Activated gamma-delta T cell treated with Interleukin-2 at 50 U/mL for 16 hours (primary cell): ENCODE results near the gene ADCY10.
"Not testable (repeated sequence)": the region's sequence is repeated elsewhere in the genome, so short reads cannot be mapped to it uniquely, and the experiment has no call there.

Experiments used
- DNase-seq: peaks from one replicate; pipeline ENCODE4 v3.0.0-alpha.2; 2020

The ADCY10 gene

DNA sequence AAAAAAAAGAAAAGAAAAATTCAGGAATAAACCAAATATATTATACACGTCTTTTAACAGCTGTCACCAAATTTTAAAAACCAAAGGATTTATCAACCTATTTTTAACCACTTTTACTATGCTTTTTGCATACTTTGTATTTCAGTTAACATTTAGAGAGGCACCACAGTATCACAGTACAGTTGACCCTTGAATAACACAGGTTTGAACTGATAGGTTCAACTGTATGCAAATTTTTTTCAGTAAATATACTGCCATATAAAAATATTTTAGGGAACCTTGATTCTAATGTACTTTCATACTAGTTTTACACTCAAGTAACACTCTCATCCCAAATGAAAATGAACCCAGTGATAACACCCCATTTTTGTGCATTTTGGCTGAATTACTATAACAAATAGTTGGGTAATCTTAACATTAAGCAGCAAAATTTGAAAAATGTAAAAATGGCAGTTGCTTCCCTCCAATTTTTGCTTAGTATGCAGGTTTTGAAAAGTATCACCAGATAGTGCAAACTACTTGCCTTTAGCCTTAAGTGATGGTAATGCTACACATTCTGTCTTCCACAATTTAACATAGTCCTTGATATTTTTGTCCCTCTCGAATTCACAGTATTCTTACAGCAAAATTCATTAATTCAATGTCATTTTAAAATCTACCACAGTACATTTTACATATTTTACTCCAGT, 10.8 kb upstream of the ADCY10 start:
- DNase-seq = no peak

DNA sequence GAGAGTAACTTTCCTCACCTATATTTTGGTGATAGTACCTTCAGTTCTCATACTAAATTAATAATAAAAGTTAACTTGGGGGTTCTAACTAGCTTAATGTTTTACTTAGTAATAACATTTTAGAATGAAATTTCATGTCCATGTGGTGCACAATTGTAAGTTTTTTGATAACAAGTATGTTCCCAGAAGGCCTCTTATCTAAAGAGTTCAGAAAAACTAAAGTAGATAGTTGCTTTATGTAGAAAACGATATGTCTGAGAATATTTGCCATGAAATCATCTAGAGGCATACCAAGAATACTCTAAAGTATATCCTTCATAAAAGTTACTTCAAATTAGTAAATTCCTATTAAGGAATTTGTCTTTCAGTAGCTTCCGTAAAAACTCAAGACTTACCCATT, 10.2 kb upstream of the ADCY10 start:
- DNase-seq = no peak

DNA sequence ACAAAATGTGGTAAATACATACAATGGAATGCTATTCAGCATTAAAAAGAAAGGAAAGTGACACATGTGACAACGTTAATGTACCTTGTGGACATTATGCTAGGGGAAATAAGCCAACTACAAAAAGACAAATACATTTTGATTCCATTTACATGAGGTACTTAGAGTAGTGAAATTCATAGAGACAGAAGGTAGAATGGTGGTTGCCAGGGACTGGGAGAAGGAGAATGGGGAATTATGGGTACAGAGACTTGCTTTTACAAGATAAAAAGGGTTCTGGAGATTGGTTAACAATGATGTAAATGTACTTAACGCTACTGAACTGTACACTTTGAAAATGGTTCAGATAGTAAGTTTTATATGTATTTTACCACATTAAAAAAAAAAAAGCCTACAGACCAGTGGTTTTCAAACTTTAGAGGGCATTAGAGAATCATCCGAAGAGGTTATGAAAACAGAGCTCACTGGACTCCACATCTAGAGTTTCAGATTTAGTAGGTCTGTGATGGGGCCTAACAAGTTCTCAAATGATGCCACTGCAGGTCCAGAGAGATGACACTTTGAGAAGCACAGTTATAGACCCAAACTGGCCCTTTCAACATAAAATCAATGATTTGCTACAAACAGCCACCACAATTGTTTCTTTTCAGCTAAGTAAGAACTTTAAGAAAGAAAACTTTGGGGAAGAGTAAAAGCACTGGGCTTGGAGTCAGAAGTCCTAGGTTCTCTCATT, 9.6 kb upstream of the ADCY10 start:
- DNase-seq = no peak

DNA sequence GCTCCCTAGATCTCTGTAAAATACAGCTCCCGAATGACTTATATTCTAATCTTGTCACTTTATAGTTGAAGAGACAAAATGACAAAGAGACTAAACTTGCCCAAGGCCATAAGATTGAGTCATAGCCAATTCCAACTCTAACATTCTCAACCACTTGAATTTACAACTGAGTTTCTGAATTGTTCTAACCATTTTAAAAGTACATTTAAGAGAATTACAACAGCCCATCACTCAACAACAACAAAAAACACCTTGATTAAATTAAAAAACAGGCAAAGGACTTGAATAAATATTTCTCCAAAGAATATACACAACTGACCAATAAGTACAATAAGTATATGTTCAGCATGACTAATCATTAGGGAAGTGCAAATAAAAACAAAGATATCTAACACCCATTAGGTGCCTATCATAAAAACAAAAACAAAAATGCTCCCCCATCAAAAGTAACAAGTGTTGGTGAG, 8.7 kb upstream of the ADCY10 start:
- DNase-seq = no peak

GRCh38 chr1:167922023-167922422, 8.1 kb upstream of the ADCY10 start:
- no peak for DNase-seq

GRCh38 chr1:167916766-167917511, 3.0 kb upstream of the ADCY10 start:
- DNase-seq = no peak

GRCh38 chr1:167915569-167915968, 1.6 kb upstream of the ADCY10 start:
- no peak for DNase-seq

GRCh38 chr1:167912294-167912693, 1.6 kb downstream of the ADCY10 start:
- DNase-seq = no peak

- DNase-seq = no peak
Measured at GRCh38 chr1:167911413-167911812, 2.5 kb downstream of the ADCY10 start.

- DNase-seq = no peak
Measured at GRCh38 chr1:167910530-167910929, 3.4 kb downstream of the ADCY10 start.

DNA sequence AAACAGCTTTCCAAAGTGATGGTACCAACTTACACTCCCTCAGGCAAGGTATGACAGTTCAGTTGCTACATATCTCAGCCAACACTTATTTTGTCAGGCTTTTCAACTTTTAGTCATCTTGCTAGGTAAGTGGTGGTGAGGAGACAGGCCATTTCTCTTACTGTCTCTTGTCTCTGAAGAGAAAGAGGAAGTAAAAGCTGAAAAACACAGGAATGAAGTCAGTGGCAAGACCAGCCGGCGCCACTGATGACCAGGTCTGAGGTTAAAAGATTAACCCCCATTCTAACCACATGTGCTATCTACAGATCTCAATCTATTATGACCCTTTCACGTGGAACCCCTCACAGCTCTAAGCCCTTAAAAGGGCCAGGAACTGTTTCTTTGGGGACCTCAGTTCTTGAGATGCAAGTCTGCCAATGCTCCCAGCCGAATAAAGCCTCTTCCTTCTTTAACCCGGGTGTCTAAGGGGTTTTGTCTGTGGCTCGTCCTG, 4.2 kb downstream of the ADCY10 start:
- no peak for DNase-seq

- DNase-seq = no peak
Measured at GRCh38 chr1:167905671-167906070, 8.3 kb downstream of the ADCY10 start.

DNA sequence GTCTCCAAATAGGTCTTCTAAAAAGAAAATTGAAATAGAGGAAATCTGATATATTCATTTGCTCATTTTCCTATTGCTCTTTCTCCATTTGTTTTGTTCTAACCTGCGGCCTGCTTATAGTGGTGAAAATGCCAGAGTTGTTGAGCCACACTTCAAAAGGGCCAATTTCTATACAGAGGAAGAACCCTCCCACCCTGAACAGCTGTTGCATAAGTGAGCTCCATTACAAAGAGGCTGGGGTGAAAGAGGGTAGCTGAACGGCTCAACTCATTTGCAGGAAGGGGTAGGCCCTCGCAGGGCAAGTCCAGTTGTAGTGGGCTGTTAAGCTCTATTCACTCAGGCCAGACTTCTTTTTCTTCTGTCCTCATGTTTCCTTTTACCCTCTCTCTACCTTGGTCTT, 8.8 kb downstream of the ADCY10 start:
- DNase-seq = no peak

- no peak for DNase-seq
Measured at GRCh38 chr1:167904652-167905130, 9.2 kb downstream of the ADCY10 start.

GRCh38 chr1:167900907-167901306, 13.0 kb downstream of the ADCY10 start:
- DNase-seq = no peak

GRCh38 chr1:167899253-167899681, 14.7 kb downstream of the ADCY10 start:
- no peak for DNase-seq

- no peak for DNase-seq
Measured at GRCh38 chr1:167898578-167899222, 15.2 kb downstream of the ADCY10 start.

DNA sequence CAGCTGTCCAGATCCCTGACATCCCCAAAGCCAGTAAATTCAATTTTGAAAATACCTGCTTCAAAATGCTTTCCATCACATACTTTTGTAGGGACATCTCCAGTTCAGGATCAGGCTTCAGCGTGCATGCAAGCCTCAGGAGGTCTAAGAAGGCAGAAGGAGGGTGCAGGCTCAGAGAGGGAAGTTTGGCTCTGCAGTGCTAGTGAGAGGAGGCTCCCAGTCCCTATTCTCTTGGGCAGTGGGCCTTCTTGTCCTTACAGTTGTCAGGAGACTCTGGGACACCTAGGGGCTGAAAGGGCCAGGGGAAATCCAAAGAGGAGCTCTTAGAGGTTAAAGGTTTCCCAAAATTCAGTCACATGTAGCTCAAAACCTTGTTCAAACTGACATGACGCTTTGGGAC, 20.1 kb downstream of the ADCY10 start:
- DNase-seq = no peak

DNA sequence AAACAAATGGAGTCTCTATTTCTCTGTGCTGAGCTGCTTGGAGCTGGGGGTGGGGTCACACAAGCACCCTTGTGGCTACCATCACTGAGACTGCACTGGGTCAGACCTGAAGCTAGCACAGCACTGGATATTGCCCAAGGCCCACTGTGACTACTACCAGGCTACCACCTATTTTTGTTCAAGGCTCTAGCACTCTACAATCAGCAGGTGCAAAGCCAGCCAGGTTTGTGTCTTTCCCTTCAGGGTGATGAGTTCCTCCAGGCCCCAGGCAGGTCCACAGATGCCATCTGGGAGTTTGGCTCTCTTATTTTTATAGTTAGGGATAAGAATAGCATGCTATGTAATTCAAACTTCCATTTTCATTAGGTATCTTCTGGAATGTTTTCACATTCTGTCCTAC, 23.5 kb downstream of the ADCY10 start:
- DNase-seq = no peak

DNA sequence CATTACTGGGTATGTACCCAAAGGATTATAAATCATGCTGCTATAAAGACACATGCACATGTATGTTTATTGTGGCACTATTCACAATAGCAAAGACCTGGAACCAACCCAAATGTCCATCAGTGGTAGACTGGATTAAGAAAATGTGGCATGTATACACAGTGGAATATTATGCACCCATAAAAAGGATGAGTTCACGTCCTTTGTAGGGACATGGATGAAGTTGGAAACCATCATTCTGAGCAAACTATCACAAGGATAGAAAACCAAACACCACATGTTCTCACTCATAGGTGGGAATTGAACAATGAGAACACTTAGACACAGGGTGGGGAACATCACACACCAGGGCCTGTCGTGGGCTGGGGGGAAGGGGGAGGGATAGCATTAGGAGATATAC, 26.7 kb downstream of the ADCY10 start:
- DNase-seq = not testable (repeated sequence)

GRCh38 chr1:167882376-167882775, 31.6 kb downstream of the ADCY10 start:
- no peak for DNase-seq

GRCh38 chr1:167881786-167882185, 32.1 kb downstream of the ADCY10 start:
- no peak for DNase-seq

DNA sequence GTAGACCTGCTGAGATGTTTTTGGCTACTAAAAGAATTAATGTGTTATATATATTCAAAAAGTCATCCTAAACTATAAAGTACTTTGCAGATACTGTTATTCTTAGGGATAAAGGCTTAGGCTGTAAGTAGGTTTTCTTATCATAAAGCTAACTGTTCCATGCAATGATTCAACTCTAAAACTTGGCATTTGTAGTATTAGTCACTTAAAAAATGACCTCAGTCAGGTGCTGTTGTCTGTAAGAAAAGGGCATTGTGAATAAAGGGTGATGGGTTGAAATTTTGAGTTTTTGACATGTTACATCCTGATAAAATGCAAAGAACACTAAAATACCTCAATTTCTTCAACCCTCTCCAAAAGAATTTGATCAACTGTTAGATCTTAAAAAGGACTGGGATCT, 32.9 kb downstream of the ADCY10 start:
- no peak for DNase-seq
